Renal cortex interstitium (tissue), 11 donors: Measurements from ENCODE around the gene KERA. TPM values are rescaled to one million over a fixed set of nuclear protein-coding genes. Genes with fewer than 3 reads are reported as not detected.

Experiments
- DNase-seq, 11 donors: peaks; one replicate each; pipeline ENCODE4 v3.0.0-alpha.2; 2013; ENCODE audit warnings: low read depth in 9 of 11, low spot score in 4 of 11; ENCODE audit errors: extremely low read depth in 1 of 11
- polyA plus RNA-seq, 3 donors: library from polyadenylated mRNA; unstranded; fragments of 120-200 nt; gene quantifications; one replicate each; pipeline ENCODE4 v1.2.1, GENCODE V29; 2013; ENCODE audit not compliant: insufficient read length in 3 of 3

The KERA gene
- polyA plus RNA-seq, 3 donors: not detected

- DNase-seq: no peak
Measured at GRCh38 chr12:91023326-91024004, 34.4 kb downstream of the KERA start.

GRCh38 chr12:91021076-91021475 is 36.7 kb downstream of the KERA start:
- DNase-seq: no peak

GRCh38 chr12:91019455-91019854 is 38.4 kb downstream of the KERA start:
- no peak for DNase-seq

- no peak for DNase-seq
Measured at GRCh38 chr12:91017511-91018263, 40.1 kb downstream of the KERA start.

- DNase-seq: no peak
Measured at GRCh38 chr12:91017043-91017442, 40.8 kb downstream of the KERA start.

GRCh38 chr12:91009319-91009950 is 48.4 kb downstream of the KERA start:
- DNase-seq: peak in 1 of 11 donors; percentile 5

GRCh38 chr12:91007531-91008290 is 50.1 kb downstream of the KERA start:
- DNase-seq: no peak

- no peak for DNase-seq
Measured at GRCh38 chr12:91004872-91005271, 53.0 kb downstream of the KERA start, which contains the start of gene EPYC. TSS of gene EPYC (minus strand) at chr12:91004972. CDS start at chr12:91002565, 2,407 bp downstream.

GRCh38 chr12:91003737-91004136 is 54.1 kb downstream of the KERA start:
- DNase-seq: no peak

GRCh38 chr12:91001306-91001705 is 56.5 kb downstream of the KERA start:
- DNase-seq: no peak

Other genes starting within 250 kb of the KERA start
- gene CCER1, start 102.8 kb downstream of the KERA start, polyA plus RNA-seq: not detected
- not detected for gene EPYC, start 53.1 kb downstream of the KERA start, polyA plus RNA-seq
- gene LUM, start 53.5 kb upstream of the KERA start, polyA plus RNA-seq: 10 to 100 TPM; 48.5 to 54.1 (median 52.3) TPM
- 100 to 1,000 TPM; 459 to 519 (median 484) TPM for gene DCN, start 124.8 kb upstream of the KERA start, polyA plus RNA-seq